ENCODE measurements around the gene UBR3.
"Not testable (repeated sequence)": the region's sequence is repeated elsewhere in the genome, so short reads cannot be mapped to it uniquely, and the experiment has no call there.

Gene UBR3

DNA sequence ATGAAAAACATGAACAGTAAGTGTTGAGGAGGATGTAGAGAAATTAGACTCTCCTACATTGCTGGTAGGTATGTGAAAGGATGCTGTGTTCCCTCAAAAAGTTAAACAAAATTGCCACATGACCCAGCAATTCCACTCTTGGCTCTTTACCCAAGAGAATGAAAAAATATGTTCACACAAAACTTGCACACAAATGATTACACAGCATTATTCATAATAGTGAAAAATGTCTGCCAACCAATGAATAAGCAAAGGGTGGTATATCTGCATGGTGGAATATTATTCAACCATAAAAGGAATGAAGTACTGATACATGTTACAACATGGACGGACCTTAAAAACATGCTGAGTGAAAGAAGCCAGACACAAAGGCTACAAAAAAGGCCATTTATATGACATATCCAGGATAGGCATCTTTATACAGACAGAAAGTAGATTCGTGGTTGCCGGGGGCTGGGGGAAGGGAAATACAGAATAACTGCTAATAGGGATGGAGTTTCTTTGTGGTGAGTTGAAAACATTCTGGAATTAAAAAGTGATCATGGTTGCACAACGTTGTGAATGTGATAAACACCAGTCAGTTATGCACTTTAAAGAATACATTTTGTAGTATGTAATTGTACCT, 265.3 kb downstream of the UBR3 start:
- no peak for DNase-seq (ENCODE audit: low spot score)

- DNase-seq (ENCODE audit: low spot score) = no peak
Observed at GRCh38 chr2:170095380-170095779, 268.1 kb downstream of the UBR3 start.

DNA sequence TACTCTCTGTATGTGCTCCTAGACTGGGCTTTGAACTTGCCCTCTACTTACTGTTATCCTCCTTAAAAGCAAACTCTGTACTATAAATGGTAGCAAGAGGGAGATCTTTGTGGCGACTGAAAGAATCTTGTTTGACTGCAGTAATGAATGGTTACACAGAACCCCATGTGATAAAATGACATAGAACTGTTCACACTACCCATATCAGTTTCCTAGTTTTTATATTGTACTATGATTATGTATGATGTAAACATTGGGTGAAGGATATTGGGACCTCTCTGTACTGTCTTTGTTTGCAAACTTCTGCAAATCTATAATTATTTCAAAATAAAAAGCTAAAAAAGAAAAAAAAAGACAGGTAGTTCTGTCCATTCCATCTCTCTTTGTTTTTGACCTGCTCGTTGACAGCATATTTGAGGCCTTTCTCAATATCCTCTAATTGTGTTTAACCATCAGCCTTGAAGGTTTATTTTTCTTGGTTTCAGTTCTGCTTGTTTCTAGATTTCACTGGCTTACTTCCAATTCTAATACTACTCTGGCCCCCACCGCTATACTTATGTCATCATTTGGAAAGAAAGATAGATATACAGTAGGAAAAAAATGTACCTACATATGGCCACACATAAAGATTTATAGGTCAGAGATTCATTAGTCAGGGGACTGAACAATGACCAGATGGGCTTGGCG, 271.5 kb downstream of the UBR3 start:
- DNase-seq (ENCODE audit: low spot score) = no peak

DNA sequence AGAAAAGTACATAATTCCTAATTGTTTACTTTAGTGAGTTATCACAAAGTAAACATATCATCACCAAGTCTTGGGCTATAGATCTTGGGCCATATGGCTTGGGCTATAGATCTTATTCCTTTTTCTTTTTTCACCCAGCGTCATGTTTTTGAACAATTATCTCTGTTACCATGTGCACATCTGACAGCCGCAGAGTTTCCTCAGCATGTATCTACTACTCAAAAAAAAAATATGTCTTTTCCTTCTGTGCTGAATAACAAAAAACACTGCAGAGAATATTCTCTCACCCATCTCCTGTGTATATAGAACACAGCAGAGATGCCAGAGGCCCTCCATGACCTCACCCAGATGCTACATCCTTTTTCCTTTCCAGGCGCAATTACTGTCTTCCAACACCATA, 274.5 kb downstream of the UBR3 start:
- no peak for DNase-seq (ENCODE audit: low spot score)

- no peak for DNase-seq (ENCODE audit: low spot score)
Observed at GRCh38 chr2:170106102-170106840, 279.0 kb downstream of the UBR3 start.

DNA sequence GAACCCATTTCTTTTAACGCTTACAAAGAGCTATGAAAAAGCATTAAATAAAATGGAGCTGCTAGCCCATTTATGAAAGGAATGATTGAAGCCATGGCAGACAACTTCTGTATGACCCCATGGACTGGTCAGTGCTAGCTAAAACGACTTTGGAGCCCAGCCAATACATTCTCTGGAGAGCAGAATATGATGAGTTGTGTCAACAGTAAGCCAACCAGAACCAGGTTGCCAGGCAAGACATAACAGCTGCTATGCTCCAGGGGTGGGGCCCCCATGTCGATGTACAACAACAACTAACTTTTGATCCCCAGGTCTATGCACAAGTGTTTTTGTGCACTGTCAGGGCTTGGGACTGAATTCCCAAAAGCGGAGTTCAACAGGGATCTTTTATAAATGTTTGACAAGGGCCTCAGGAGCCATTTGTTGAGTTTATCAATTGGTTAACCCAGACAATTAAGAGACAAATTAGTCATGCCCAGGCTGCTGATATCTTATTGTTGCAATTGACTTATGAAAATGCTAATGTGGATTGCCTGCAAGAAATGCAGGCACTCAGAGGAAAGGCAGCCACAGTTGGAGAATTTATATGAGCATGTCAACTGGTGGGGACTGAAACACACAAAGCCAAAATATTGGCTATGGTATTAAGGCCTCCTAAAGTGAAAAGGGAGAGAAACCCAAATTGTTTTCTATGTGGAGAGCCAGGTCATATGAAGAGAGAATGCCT, 286.1 kb downstream of the UBR3 start:
- no peak for DNase-seq (ENCODE audit: low spot score)

- DNase-seq (ENCODE audit: low spot score) = no peak
Observed at GRCh38 chr2:170115501-170116229, 288.4 kb downstream of the UBR3 start.

DNA sequence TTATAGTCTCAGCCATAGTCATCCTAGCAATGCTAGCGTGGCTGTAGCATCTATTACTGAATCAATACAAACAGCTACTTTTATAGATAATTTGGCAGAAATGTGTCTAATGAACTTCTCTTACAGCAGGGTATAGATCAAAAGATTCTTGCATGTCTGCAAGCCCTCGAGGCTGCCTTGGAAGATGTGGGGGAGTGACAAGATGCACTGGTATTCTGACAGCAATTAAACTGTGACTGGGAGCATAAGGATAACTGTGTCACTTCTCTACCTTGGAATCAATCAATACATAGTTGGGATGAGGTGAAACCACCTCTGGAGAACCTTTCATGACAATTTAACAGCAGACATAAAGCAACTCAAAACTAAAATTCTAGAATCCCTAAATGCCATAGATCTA, 291.4 kb downstream of the UBR3 start:
- no peak for DNase-seq (ENCODE audit: low spot score)

- DNase-seq (ENCODE audit: low spot score) = not testable (repeated sequence)
Observed at GRCh38 chr2:170119326-170119725, 292.1 kb downstream of the UBR3 start.

DNA sequence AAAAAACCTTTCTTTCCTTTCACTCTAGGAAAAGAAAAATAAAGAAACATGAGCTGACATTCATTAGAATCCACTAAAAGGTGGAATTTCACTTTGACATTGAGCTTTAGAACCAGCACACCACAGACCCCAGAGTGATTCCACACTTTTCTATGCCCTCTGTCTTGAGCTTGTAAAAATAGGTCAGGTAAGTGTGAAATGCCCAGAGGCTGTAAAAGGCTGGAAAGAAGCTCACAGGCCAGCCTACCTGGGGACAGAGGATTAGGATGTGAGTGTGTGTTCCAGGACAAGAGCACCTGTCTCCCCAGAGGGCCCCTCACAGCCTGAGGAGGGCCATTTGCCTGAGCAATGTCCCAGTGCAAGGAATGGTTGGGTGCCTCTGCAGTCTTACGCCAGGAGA, 294.4 kb downstream of the UBR3 start:
- no peak for DNase-seq (ENCODE audit: low spot score)

- no peak for DNase-seq (ENCODE audit: low spot score)
Observed at GRCh38 chr2:170122883-170123547, 295.8 kb downstream of the UBR3 start.

DNA sequence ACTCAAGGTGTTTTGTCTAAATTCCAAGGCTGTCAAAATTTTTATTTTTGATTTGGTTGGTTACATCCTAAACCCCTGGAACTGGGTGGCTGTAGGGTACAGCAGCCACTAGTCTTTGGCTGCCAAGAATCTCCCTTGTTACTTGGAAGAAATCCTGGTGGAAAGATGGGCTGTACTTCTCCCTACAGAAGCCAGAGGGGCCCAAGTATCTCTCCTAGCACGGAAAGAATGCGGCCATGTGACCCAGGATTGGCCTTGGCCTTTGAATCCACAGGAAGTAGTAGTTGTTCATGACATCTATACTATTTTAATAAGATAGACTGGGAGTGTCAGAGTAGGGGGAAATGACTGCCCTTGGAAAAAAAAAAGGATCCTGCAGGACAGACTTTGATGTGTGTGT, 296.3 kb downstream of the UBR3 start:
- DNase-seq (ENCODE audit: low spot score) = no peak

- DNase-seq (ENCODE audit: low spot score) = not testable (repeated sequence)
Observed at GRCh38 chr2:170126138-170126728, 299.0 kb downstream of the UBR3 start.

Small RNA genes within 50 kb of the gene (small RNA-seq; reads per million reads assigned to genes)
- gene RNU6-1006P = 0 reads per million in 2 experiments
